Skeletal muscle tissue (tissue), 4 donors: Measurements from ENCODE around the gene OXCT1. TPM values are rescaled to one million over a fixed set of nuclear protein-coding genes. Genes with fewer than 3 reads are reported as not detected.

Experiments used
- H3K27ac ChIP-seq: one replicate; pipeline ENCODE4 v1.7.0; 2013; ENCODE audit warnings: mild to moderate bottlenecking, low read depth, low read length, inconsistent platforms
- H3K27me3 ChIP-seq, 3 donors: one replicate each; pipeline ENCODE4 v1.7.0; 2013; ENCODE audit warnings: low read length in 3 of 3; ENCODE audit not compliant: control insufficient read depth in 3 of 3, insufficient read depth in 3 of 3
- H3K36me3 ChIP-seq, 3 donors: one replicate each; pipeline ENCODE4 v1.7.0; 2013; ENCODE audit warnings: low read length in 3 of 3; ENCODE audit not compliant: control insufficient read depth in 3 of 3, insufficient read depth in 3 of 3
- H3K4me1 ChIP-seq, 3 donors: one replicate each; pipeline ENCODE4 v1.7.0; 2013; ENCODE audit warnings: low read length in 3 of 3, mild to moderate bottlenecking in 3 of 3; ENCODE audit not compliant: control insufficient read depth in 3 of 3, insufficient read depth in 3 of 3
- H3K4me3 ChIP-seq, 3 donors: one replicate each; pipeline ENCODE4 v1.7.0; 2013; ENCODE audit warnings: low read length in 3 of 3
- H3K9ac ChIP-seq, 3 donors: one replicate each; pipeline ENCODE4 v1.7.0; 2013; ENCODE audit warnings: low read length in 3 of 3, mild to moderate bottlenecking in 3 of 3, moderate library complexity in 2 of 3, low read depth in 1 of 3
- H3K9me3 ChIP-seq, 3 donors: one replicate each; pipeline ENCODE4 v1.7.0; 2013; ENCODE audit warnings: low read length in 3 of 3; ENCODE audit not compliant: control insufficient read depth in 3 of 3
- total RNA-seq: library from RNA; depleted of rRNA; stranded (reverse); fragments of >200 nt; gene quantifications from one replicate; pipeline ENCODE4 v1.2.3, GENCODE V29; 2014
- donor health status: Osteomylitis.

Gene OXCT1
- total RNA-seq, 1 donor from 2014 or later: 12.5 TPM

DNA sequence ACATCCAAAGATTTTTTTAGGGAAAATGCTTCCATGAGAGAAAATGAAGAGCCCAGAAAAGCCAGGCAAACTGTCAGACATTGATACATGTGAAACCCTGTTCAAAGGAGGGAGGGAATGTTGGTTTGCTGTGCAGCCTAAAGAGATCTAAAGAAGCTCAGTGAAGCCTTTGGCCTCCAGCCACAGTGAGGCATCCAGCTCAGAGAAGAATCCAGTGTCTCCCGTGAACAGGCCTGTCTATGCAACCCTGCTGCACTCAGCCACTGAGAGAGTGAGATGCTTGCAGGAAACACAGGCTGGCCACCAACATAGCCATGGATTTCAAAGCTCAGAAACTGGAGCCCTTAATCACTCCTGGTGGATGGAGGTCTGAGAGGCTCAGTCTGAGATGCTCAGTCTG lies 188.4 kb downstream of the OXCT1 start:
- no peak overlapping the region for H3K4me3 ChIP-seq
- H3K36me3 ChIP-seq: no peaks in the 10 kb centered on the region
- H3K4me1 ChIP-seq: no peaks in the 10 kb centered on the region
- no peak overlapping the region for H3K27ac ChIP-seq
- no peaks in the 10 kb centered on the region for H3K9me3 ChIP-seq
- no peak overlapping the region for H3K9ac ChIP-seq
- H3K27me3 ChIP-seq: no peaks in the 10 kb centered on the region

Other genes starting within 250 kb of the OXCT1 start
- gene RIMOC1, start 33.9 kb upstream of the OXCT1 start, total RNA-seq: 8.4 TPM
- gene FBXO4, start 54.9 kb upstream of the OXCT1 start, total RNA-seq: 8.4 TPM